Measurements from ENCODE around the gene DPH1. TPM values are rescaled to one million over a fixed set of nuclear protein-coding genes. Genes with fewer than 3 reads are reported as not detected.

The DPH1 gene
- total and polyA plus RNA-seq, 9 donors: 27.5 to 77.7 (median 46.0) TPM

DNA sequence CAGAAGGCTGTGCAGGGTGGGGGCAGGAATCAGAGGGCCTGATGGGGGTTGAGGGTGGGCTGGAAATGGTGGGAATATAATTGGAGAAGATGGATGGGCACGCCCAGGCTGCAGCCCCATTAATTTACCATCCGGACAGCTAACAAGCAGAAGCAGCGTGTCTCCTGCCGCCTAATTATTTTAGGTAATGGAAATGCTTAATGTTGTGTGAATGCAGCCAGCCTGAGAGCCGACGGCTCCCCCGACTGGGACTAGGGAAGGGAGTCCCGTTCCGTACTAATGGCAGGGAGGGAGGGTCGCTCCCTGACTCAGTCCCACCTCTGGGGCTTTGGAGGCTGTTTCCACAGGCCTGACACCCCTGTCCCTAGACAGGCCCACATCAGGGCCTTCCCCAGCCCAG, 7.2 kb downstream of the DPH1 start:
- no peak overlapping the region for H3K4me3 ChIP-seq
- peaks cover 6% of the 10 kb centered on the region for H3K4me1 ChIP-seq (ENCODE audit: insufficient read depth)
- H3K36me3 ChIP-seq: no peaks in the 10 kb centered on the region
- H3K27ac ChIP-seq: no peak overlapping the region
- intact Hi-C loops (cut with DNase I): loop anchor here in 1 of 4 donors (10.0 kb wide), 1 partner anchor 362 kb away; no protein-coding TSS in a partner anchor
- no peaks in the 10 kb centered on the region for H3K27me3 ChIP-seq
- no peaks in the 10 kb centered on the region for H3K9me3 ChIP-seq
- no peak for DNase-seq
- TF ChIP-seq CTCF (IDR thresholded peaks at IDR 0.05): no peak
- 75 to 81% (median 80%) methylated on average over 10 of the region's 10 CpGs for WGBS, 3 donors

DNA sequence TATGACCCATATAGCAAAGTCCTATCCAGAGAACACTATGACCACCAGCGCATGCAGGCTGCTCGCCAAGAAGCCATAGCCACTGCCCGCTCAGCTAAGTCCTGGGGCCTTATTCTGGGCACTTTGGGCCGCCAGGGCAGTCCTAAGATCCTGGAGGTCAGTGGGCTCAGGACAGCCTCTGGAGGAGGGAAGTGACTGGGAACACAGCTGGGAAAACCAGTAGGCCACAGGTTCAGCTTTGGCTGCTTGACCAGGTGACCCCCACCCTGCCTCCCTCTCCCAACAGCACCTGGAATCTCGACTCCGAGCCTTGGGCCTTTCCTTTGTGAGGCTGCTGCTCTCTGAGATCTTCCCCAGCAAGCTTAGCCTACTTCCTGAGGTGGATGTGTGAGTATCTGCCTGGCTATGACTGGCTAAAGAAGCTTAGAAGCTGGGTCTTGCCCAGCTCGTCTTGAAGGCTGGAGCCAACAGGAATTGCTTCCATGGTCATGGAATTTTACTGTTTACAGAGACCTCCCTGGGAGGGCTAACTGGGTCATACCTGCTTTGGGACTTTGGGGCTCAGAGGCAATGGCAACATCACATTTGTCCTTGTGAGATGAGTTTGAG, 10.4 kb downstream of the DPH1 start:
- intact Hi-C loops (cut with DNase I): no loop called here
- no peak for DNase-seq
- Histone ChIP-seq H3K4me3 (no peak overlapping the region), H3K4me1 (ENCODE audit: insufficient read depth) (peaks cover 6% of the 10 kb centered on the region), H3K27me3 (no peaks in the 10 kb centered on the region), H3K36me3 (no peaks in the 10 kb centered on the region), H3K27ac (no peak overlapping the region), H3K9me3 (no peaks in the 10 kb centered on the region)
- WGBS, 3 donors: 82 to 83% (median 82%) methylated on average over 7 of the region's 7 CpGs
- TF ChIP-seq POLR2A (IDR thresholded peaks at IDR 0.05) (no peak), EP300 (IDR thresholded peaks at IDR 0.05) (no peak), CTCF (IDR thresholded peaks at IDR 0.05) (no peak)

DNA sequence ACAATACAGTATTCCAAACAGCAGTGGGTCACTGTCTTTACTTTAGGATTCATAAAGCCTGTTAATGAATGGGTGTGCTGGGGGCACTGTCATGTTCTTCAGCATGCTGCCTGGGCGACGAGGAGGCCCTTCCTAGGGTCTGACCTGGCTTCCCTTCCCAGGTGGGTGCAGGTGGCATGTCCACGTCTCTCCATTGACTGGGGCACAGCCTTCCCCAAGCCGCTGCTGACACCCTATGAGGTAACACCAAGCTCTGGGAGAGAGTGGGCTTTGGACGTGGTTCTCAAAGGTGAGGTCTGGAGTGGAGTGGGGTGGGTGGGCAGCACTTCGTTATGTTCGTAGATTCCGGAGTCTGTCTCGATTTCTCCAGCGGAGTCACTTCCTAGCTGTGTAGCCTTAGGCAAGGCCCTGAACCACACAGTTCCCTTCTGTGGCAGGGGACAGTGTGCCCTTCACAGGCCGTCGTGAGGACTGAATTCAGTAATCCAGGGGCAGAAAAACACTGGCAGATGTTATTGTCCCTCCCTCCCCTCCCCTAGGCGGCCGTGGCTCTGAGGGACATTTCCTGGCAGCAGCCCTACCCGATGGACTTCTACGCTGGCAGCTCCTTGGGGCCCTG, 11.1 kb downstream of the DPH1 start:
- peak overlapping the region; percentile 29 to 82 for H3K27ac ChIP-seq
- peak overlapping the region; percentile 82 for H3K4me3 ChIP-seq
- intact Hi-C loops (cut with DNase I): no loop called here
- H3K4me1 ChIP-seq (ENCODE audit: insufficient read depth): peaks cover 6% of the 10 kb centered on the region
- no peaks in the 10 kb centered on the region for H3K27me3 ChIP-seq
- no peaks in the 10 kb centered on the region for H3K9me3 ChIP-seq
- 41 to 53% (median 48%) methylated on average over 15 to 16 of the region's 16 CpGs for WGBS, 3 donors
- DNase-seq: peak in 2 of 5 donors; percentile 46 to 54
- TF ChIP-seq POLR2A (IDR thresholded peaks at IDR 0.05): no peak
- TF ChIP-seq EP300 (IDR thresholded peaks at IDR 0.05): no peak
- no peak for TF ChIP-seq CTCF (IDR thresholded peaks at IDR 0.05)
- H3K36me3 ChIP-seq: no peaks in the 10 kb centered on the region

GRCh38 chr17:2041561-2042389, 11.8 kb downstream of the DPH1 start, which contains the start of gene OVCA2:
Gene OVCA2 (plus strand): TSS chr17:2042022. CDS start chr17:2042048, 26 bp downstream.
- H3K27ac ChIP-seq: peak within 1 kb of the TSS; percentile 77 to 82
- TF ChIP-seq POLR2A (IDR thresholded peaks at IDR 0.05) (peak; percentile 77), CTCF (IDR thresholded peaks at IDR 0.05) (peak; percentile 5 to 65 (median 56)), EP300 (IDR thresholded peaks at IDR 0.05) (no peak)
- peaks cover 6% of the 10 kb centered on the region for H3K4me1 ChIP-seq (ENCODE audit: insufficient read depth)
- 0 to 1% (median 1%) methylated on average over 64 to 93 of the region's 93 CpGs for WGBS, 3 donors
- H3K4me3 ChIP-seq: peak within 1 kb of the TSS; percentile 82
- peak; percentile 95 to 98 (median 96) for DNase-seq
- intact Hi-C loops (cut with DNase I): no loop called here
- no peaks in the 10 kb centered on the region for H3K36me3 ChIP-seq
- no peaks in the 10 kb centered on the region for H3K27me3 ChIP-seq
- H3K9me3 ChIP-seq: no peaks in the 10 kb centered on the region

All from ovary (tissue), 9 donors.